Stimulated activated CD8-positive, alpha-beta memory T cell treated with anti-CD3 and anti-CD28 coated beads, Interleukin-12 subunit alpha, Interleukin-12 subunit beta, amount 100 ng/mL, for 4 hours (primary cell): ENCODE results near the gene CD2AP.
"Not testable (repeated sequence)": the region's sequence is repeated elsewhere in the genome, so short reads cannot be mapped to it uniquely, and the experiment has no call there.

Experiments used
- DNase-seq: peaks from one replicate; pipeline ENCODE4 v3.0.0-alpha.2; 2020; ENCODE audit warnings: low read depth

CD2AP gene

DNA sequence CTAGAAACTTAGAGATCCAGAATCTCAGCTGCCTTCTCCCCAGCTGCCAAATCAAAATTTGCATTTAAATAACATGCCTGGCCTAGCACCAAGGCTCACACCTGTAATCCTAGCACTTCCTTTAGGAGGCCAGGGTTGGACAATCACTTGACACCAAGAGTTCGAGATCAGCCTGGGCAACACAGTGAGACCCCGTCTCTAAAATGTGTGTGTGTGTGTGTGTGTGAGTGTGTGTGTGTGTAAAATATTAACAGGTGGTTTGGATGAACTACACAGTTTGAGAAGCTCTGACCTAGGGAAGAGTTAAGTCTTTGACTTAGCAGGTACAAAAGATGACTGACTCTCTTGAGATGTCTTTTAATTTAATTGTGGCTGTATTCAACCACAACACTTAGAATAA, 20.2 kb upstream of the CD2AP start:
- DNase-seq = no peak

DNA sequence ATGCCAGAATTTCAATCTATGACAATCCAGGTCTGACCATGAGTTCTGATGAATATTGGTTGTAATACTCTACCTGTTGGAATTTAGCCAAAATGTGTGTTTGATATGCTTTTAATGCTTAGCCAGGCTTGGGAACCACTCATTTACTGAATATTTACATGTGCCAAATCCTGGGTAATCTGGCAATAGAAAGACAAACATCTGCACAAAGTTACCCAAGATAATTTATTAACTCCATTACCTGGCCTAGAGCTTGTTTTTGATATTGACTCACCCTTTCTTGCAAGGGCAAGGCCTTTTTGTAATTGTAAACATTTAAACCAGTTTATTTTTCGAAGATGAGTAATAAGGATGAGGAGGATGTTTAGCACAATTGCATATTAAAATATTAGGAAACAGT, 13.5 kb upstream of the CD2AP start:
- no peak for DNase-seq

DNA sequence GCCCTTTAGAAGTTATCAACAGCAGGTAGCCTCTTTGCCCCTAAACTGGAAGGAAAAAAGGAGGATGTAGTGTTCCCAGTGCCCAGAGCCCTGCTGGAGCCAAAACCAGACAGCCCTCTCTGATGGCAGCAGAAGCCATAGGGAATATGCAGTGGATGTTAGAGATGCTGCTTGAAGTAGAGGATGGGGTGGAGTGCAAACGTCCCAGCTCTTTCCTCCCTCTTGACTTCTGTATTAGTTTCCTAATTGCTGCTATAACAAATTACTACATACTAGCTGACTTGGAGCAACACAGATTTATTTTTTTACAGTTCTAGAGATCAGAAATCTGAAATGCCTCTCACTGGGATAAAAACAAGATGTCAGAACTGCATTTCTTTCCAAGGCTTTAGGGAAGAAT, 12.5 kb upstream of the CD2AP start:
- DNase-seq = no peak

DNA sequence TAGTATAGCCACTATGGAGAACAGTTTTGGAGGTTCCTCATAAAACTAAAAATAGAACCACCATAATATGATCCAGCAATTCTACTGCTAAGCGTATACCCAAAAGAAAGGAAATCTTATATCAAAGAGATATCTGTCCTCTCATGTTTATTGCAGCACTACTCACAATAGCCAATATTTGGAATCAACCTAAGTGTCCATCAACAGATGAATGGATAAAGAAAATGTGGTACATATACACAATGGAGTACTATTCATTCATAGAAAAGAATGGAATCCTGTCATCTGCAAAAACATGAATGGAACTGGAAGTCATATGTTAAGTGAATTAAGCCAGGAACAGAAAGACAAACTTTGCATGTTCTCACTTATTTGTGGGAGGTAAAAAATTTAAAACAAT, 5.7 kb upstream of the CD2AP start:
- DNase-seq = no peak

DNA sequence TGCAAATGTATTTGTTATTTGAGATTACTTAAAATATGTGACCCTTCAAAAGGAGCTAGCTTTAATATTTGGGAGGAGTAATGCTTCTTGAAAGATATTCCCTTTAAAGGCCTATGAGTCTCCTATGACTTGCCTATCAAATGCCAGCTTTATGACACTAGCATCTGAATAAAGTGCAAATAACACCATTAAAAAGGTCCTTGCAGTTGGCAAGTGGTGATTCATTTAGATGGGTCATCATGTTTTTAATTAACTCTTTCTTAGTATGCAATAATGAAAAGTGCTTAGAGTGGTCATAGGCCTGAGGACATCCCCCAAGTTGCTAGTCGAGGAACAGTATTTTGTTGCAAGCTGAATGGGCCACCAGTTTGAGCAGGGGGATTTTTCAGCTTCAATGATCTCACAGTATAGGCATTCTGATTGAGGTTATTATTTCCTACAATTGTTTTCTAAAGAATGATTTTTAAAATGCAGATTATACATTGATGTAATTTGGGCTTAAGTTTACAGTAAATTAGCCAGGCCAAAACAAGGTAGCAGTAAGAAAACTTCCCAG, 3.7 kb upstream of the CD2AP start:
- no peak for DNase-seq

DNA sequence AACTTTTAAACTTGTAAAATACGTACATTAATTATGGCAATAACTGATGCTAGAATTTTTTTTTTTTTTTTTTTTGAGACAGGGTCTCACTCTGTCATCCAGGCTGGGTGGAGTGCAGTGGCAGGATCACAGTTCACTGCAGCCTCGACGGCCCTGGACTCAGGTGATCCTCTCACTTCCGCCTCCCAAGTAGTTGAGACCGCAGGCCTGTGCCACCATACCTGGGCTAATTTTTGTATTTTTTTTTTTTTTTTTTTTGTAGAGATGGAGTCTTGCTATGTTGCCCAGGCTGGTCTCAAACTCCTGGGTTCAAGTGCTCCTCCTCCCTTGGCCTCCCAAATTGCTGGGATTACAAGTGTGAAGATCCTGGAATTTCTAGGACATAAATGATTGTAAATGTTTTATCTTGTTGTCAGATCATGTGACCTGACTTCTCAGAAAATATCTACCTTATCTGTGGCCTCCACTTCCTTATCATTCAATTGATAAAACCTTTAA, 2.2 kb upstream of the CD2AP start:
- DNase-seq = no peak

DNA sequence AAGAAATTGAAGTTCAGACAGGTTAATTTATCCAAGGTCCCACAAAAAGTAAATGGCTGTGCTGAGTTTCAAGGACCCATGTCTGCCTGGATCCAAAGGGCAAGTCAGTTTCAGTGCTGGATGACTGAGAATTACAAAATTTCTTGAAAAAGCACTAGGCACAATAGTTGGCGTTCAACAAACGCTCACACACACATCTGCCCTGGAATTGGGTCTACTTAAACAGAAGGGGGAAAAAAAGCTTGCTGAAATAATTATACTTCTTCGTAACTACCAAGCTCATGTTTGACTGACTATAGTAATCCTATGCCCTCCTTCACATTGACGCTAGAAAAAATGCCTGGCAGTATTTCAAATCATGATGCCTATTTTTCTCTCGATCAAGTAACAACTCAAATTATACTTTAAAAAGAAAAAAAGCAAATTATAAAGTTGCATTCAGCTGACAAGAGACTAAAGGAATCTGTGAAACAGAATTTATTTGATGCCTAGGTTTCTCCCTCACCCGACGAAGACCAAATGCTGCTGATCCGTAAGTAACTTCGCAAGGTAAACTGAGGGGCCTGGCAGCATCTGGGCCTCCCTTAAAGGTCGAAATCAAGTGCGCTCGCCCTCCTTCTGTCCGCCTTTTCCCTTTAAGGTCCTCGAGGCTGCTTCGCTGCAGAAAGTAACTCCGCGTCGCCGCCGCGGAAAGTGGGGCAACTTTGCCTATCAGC, 650 bp upstream of the CD2AP start:
- DNase-seq = no peak

DNA sequence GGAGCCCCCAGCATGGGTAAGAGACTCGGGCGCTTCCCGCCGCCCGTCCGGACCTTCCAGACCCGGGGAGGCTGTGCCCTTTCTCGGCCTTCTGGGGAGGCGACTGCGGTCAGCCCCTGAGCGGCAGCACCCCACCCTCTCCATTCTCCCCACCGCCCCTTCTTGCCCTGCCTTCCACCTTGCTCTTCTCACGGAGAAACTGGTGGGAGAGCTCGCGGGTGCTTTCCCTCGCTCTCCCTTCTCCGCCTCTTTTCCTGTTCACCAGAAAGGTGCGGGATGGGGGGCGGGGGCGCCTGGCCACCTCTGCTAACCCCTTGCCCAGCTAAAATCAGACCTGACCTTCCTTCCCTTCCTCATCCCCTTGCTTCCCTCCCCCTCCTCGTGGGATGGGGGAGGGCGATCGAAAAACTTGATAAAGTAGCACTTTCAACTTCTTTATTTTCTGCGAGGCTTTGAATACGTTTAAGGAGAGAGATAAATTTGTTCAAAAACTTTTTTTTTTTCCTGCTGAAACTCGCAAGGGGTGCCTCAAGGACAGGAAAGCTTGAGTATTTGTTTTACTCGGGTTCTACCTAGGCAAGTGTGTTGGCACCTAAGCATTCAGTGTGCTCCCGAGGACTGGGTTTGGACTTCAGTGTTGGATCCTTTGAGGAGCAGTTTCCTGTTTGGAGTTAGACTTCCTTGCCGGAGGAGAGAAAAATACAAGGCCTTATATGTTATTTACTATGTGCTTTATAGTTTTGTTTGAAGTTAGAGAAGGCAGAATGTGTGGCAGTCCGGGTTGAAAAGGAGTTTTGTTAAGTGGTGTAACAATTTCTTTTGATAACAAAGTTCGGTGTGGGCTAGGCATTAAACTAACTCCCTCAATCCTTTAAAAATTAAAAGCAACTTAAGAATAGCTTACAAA, 897 bp downstream of the CD2AP start:
- peak; percentile 56 for DNase-seq

DNA sequence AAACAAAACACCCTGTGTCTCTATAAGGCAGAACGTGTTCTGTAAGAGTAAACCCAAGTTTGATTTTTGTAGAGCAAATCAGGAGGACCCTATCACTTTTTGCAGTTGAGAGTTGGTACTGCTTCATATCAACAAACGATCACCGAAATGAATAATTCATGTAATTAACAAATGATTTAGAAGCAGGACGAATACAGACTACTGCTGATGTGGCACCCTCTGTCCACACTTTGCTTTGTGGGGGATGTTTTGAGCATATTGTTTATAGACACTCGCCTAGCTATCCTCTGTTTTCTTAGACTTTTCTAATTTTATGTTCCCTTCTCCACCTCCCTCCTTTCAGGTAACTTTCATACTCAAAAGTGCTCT, 1.5 kb downstream of the CD2AP start:
- no peak for DNase-seq

DNA sequence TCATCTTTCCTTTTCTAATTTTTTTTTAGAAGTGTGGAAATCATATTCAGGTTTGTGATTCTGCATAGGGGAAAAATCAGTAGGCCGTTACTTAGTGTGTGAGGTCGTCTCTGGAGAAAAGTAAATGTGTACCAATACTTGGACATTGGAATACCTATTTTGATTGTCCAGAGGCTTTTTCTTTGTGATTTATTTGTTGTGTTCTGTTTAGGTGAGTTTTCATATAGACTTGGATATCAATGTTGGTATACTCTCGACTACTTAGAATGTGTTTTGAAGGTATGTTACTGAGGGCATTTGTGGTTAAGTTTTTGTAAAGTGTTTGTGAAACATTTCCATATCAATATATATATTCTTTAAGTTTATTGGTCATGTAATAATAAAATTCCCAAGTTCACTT, 2.3 kb downstream of the CD2AP start:
- DNase-seq = no peak

DNA sequence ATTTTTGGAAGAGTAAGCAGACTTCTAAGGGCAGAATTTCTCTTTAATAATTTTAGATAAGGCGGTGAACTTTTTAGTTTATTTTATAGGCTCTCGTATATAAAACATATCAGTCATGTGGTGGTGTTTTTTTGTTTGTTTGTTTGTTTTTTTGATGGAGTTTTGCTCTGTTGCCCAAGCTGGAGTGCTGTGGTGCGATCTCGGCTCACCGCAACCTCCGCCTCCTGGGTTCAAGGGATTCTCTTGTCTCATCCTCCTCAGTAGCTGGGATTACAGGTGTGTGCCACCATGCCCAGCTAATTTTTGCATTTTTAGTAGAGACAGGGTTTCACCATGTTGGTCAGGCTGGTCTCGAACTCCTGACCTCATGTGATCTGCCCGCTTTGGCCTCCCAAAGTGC, 3.6 kb downstream of the CD2AP start:
- DNase-seq = not testable (repeated sequence)

DNA sequence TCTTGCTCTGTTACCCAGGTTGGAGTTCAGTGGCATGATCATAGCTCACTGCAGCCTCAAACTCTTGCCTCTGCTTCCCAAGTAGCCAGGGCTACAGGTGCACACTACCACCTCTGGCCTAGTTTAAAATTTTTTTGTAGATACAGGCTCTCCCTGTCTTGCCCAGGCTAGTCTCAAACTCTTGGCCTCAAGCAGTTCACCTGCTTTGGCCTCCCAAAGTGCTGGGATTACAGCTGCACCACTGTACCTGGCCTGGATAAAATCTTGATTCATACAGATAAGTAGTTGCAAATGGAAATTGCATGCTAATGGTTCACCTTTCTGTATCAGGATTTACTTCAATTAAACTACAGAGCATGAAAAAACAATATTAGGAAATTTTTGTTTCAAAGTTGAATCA, 4.2 kb downstream of the CD2AP start:
- no peak for DNase-seq

DNA sequence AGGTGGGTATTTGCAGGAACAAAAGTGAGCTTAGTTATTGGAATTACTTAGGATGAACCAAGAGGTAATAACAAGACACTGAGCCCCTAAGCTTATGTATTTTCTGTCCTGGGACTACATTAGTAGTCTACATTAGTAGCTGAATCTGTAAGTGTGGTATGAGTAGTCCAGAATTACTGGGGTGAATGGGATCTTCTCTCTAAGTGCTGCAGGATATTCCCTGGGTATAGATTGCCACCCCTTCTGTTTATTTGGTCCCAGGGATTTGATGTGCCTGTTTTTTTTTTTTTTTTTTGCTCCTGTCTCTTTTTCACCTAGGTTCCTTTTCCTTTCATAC, 5.9 kb downstream of the CD2AP start:
- no peak for DNase-seq

DNA sequence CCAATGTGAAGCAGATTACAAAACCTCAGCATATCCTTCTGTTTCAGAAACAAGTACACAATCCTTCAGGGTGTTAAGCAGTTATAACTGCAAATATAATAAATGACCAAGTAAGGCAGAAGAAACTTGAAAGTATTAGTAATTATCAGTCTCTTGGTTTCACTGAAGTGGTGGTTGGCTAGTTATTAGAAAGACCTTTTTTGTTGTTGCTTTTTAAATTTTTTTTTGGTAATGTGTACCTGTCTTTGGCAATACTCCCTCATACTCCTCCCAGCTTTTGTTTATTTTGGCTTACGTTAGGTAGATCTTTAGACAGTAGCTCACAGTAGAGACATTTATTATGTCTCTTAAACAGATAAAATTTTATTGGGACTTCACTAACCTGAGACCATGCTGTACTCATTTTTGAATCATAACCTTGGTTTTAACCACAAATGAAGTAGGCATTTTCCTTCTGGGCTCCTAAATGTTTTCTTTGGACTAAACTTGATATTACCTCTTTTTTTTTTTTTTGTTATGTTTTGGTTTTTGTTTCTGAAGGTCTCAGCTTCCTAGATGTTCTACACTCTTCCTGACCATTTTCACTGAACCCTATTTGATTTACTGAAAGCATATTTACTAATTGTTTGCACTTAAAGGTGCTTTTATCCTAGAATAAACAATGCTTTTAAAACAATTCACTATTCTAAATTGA, 6.4 kb downstream of the CD2AP start:
- DNase-seq = no peak

DNA sequence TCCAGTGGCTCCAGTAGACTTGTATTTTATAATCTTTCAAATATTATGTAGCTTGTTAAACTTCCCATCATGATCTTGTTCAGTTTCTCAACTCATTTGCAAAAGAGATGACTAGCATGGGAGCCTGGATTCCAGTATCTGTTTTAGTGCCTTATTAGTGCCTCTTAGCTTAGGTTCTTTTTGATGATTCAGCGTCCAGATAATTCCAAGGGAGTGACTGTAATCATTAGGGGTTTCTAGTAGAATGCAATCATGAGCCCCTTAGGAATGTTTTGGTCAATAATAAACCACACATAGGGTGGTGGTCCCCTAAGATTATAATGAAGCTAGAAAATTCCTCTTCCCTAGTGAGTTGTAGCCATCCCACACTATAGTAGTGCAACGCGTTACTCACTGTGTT, 7.0 kb downstream of the CD2AP start:
- DNase-seq = no peak

DNA sequence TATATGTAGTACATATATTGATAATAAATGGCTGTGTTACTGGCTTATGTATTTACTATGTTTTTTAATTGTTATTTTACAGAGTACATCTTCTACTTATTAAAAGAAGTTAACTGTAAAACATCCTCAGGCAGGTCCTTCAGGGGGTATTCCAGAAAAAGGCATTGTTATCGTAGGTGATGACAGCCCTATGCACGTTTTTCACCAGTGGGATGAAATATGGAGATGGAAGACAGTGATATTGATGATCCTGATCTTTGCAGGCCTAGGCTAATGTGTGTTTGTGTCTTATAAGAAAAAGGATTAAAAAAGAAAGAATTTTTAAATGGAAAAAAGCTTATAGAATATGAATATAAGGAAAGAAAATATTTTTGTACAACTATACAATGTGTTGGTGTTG, 7.5 kb downstream of the CD2AP start:
- no peak for DNase-seq

DNA sequence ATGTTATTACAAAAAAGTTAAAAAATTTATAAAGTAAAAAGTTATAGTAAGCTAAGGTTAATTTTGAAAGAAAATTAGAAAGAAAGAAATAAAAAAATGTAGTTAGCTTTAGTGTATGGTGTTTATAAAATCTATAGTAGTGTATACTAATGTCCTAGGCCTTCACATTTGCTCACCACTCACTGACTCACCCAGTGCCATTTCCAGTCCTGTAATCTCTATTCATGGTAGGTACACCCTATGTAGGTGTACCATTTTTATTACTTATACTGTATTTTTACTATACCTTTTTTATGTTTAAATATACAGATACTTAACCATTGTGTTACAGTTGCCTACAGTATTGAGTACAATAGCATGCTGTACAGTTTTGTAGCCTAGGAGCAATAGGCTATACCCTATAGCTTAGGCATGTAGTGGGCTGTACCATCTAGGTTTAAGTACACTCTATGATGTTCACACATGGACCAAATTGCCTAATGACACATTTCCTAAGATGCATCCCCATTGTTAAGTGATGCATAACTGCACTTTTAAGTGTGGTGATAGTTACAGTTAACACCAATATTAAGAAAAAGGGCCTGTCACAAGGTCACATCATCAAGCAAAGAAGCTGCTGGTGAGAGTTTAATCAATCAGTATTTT, 8.0 kb downstream of the CD2AP start:
- DNase-seq = no peak

DNA sequence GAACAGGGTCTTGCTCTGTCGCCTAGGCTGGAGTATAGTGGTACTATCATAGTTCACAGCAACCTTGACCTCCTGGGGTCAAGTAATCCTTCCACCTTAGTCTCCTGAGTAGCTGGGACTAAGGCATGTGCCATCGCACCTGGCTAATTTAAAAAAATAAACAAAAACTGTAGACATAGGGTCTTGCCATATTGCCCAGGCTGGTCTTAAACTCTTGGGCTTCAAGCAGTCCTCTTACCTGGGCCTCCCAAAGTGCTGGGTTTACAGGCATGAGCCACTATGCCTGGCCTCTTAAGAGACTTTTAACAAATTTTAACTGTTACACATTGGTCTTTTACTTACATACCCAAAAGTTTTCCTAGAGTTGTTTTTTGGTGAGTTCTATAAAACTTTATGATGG, 12.4 kb downstream of the CD2AP start:
- DNase-seq = no peak

DNA sequence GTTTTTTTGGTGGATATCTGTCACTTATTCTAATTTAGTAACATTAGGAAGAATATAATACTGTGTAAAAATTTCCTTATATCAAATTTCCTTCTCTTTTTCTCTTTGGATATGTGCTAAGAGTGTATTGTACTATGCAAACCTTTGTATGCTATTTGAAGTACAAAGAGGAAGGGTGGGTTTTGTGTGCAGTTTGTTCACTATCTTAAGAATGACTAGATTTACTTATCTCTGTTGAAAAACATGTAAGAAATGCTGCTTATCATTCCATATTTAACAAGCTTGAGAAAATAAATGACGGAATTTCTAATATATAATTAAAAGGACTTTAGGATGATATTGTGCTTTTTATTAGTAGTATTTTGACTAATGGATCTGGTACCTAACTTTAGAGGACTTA, 13.1 kb downstream of the CD2AP start:
- no peak for DNase-seq

DNA sequence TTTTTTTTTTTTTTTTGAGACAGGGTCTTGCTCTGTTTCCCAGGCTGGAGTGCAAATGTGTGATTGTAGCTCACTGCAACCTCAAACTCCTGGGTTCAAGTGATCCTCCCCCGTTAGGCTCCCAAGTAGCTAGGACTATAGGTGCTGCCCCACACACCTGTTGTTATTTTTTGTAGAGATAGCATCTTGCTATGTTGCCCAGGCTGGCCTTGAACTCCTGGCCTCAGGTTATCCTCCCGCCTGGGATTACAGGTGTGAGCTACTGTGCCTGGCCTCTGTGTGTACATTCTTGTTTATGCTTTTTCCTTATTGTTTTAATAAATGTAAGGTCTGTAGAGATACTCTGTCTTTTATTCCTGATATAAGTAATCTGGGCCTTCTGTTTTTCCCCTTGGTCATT, 14.8 kb downstream of the CD2AP start:
- DNase-seq = no peak

DNA sequence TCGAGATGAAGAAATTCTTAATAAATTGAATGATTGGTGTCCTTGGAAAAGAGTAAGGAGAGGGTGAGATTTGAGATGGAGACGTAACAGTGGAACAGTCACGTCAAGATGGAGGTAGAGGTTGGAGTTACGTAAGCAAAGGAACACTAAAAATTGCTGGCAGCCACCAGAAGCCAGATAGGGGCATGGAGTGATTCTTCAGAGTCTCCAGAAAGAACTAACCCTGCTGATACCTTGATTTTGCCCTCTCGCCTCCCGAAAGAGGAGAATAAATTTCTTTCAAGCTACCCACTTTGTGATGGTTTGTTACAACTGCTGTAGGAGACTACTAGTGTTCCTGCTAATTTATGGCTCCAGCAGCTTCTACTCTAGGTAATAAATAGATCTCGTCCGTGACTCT, 17.6 kb downstream of the CD2AP start:
- no peak for DNase-seq

DNA sequence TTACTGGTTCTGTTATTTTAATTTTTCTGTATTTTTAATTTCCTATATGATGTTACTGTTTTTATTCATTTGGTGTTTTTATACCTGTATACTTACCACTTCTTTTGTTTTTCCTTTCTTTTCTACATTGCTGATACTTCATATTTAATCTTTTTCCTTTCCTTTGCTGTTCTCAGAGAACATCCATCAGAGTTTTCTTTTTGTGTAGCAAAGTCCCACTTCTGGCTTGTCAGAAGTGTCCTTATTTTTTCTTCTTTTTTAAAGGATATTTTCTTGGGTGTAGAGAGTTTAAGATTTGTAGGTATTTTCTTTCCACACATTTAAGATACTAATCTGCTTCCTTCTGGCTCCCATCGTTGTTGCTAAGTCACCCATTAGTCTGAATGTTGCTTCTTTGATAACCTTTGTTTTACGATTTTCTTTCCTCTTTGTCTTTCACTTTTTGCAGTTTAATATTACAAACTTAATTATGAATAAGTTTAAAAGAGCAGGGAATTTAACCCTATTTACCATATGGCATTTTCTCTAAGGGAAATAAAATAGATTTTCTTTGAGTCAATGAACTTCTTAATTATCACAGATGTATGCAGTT, 18.5 kb downstream of the CD2AP start:
- DNase-seq = no peak
